ENCODE results near the gene TAF15.

DNA sequence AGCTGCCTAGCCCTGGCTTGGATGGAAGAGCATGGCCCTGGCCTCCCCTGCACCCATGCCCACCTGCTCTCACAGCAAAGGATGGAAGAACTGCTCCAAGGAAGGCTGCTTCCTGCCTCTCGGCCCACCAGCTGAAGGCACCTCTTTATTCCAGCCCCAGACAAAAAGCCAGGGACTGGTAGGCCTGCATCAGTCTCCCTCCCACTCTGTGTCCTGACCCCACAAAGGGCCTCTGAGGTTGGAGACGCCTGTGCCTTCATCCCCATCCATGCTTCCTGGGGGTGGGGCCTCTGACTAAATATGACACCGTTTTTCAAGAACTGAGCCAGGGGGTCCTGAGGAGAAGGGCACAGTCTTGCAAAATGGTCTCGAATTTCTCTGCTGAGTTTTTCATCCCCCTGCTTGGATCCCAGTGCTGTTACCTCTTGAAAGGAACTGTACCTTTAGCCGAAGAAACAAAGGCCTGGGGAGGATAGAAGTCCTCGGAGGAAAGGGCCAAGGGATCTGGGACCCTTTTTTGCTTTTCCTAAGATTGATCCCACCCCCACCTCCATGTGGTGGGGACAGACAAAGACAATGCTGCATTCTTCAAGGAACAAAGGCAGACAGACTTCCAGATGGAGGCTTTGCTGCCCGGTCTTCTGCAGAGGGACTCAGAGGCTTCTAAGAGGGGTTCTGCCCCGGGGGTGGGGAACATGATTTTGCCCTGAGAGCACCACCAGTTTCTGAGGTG, 43.4 kb upstream of the TAF15 start:
- TF ChIP-seq GATA2 (IDR thresholded peaks at IDR 0.05; ENCODE audit: low read depth, low read length): no peak
- no peak for TF ChIP-seq GATA3 (IDR thresholded peaks at IDR 0.05; ENCODE audit: low read depth, low read length)

Measured in SH-SY5Y (cell line).